GM21381 (cell line): ENCODE data around the gene MARCHF5.

Source experiments
- ATAC-seq: cut with Tn5 transposase; IDR thresholded peaks from one replicate; pipeline ENCODE4 v1.9.1; 2021; ENCODE audit warnings: mild to moderate bottlenecking, moderate library complexity; ENCODE audit not compliant: unreplicated experiment

MARCHF5 gene, protein sequence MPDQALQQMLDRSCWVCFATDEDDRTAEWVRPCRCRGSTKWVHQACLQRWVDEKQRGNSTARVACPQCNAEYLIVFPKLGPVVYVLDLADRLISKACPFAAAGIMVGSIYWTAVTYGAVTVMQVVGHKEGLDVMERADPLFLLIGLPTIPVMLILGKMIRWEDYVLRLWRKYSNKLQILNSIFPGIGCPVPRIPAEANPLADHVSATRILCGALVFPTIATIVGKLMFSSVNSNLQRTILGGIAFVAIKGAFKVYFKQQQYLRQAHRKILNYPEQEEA

DNA sequence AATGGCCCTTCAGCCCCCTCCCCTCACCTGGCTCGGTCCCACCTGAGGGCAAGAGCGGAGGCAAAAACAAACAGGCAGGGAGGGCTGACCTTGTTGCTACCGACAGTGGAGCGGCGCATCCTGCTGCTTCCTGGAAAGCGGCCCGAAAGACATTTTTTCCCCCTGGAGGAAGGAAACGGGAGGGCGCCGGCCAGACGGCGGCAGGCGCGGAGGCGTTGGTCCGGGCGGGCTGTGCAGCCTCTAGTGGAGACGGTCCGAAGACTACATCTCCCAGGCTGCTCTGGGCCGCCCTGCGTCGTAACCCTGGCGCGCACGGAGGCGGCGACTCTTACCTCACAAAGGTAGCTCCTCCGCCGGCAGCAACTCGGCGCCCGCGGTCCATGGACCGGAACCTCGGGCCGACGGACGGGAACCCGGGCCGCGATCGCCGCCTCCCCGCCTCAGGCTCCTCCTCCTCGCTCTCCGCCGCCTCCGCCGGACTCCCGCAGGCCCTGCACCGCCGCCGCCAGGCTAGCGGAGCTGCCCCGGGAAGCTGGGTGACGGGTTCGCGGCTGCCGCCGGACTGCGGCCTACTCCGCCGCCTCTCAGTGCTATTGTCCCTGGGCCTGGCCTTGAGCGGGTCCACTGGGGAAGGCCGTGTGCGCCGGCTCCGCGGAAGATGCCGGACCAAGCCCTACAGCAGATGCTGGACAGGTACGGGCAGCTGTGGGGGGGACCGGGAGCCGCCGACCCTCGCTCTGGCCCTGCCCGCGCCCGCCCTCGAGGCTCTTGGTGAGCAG is at the start of gene MARCHF5, which contains the start of gene CPEB3:
TSS of gene MARCHF5 (plus strand) at position 331 of the 779 bp plus-strand sequence. CDS start at position 659, 328 bp downstream.
TSS of gene CPEB3 (minus strand) at position 242 of the 779 bp plus-strand sequence. CDS start 50,728 bp downstream, outside the sequence.
- ATAC-seq, result peak; percentile 99

DNA sequence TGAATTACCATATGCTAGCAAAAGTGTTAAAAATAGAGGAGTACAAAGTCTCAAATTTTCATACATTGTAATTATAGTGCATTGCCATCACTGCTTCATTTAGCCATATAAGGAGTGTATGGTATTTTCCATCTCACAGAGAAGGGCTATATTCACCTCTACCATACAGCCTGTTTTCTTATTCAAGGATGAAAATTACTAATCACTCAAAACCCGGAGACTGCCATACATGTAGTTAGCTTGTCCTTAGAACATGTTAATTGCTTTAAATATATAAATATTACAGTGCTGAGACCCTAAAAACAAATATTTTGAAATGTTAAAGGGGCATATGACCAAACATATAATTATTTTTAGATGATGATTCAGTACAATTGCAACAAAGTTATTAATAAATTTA is 49.5 kb upstream of the MARCHF5 start:
- ATAC-seq, result no peak

DNA sequence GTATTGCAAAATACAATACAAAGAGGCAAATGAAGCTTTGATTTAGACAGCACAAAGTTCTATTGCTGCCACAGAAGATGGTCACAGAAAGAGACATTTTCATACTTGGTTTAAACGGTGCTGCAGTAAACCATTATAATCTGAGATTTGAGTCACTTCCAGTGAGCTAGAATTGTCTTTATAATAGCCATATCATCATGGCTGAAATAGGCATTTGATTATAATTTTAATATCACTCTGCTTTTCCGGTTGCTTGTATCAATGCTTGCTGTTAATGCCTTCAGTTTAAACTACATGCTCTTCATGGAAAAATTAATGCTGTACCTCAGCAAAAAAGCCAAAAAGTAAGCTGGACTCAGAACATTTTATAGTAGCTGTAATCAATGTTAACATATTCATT is 48.6 kb upstream of the MARCHF5 start:
- ATAC-seq, result no peak

DNA sequence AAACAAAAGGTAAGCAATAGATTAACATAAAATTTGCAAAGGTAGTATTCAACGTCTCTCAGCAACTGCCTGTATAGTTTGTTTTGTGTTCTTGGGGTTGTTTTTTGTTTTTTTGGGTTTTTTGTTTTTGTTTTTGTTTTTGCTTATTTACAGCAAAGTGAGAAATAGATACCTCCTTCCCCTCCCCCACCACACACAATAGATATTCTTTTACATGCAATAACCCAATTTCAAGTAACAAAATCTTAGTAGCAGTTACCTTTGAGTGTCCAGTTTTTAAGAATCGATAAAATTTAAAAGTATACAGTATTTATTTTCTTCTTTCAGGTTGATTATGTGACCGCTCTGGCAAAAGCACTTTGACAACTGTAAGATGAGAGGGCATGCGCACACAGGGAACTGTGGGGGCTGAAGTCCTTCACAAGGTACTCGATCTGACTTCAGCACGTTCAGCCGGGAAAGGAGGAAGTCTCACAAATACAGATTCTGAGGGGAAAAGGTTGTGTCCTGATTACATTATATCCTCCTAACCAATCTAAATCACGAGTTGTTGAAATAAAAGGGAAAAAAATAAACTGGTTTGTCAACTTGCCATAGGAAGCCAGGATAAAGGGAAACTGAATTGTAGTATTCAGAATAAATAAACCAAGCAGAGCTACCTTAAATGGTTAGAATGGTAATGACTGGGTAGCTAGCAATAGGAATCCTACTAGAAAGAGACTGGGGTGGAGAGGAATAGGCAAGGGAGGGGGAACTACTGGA is 47.9 kb upstream of the MARCHF5 start:
- peak; percentile 51 for ATAC-seq

DNA sequence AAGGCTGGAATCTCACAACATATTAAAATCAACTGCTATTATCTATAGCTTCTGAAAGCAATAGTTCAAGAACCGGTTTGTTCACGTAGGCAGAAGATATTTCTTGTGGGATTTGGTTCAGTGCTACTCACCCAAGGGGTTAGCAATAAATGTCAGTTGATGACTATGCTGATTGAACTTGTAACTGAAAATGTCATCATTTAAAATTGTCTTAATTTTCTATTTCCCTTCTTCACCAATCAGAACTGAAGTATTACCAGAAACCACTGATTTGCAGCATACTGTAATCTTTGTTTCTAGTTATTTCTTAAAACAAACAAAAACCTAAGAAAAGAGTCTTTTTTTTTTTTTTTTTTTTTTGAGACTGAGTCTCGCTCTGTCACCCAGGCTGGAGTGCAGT is 46.2 kb upstream of the MARCHF5 start:
- ATAC-seq, result no peak

DNA sequence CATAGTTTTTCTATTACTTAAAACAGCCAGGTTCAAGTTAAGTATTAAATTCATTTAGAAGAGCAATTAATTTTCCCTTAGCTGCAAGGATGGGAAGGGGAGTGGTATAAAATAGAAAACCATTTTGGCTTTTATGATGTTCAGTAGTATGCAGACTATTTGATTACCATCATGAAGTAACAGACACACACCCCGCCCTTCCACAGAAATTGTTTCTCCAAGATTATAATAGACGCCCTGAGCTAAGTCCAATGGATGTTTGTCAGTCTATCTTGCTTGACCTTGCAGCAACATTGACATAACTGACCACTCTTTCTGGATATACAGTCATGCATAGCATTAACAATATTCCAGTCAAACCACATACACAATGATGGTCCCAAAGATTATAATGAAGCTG is 42.4 kb upstream of the MARCHF5 start:
- ATAC-seq, result no peak

DNA sequence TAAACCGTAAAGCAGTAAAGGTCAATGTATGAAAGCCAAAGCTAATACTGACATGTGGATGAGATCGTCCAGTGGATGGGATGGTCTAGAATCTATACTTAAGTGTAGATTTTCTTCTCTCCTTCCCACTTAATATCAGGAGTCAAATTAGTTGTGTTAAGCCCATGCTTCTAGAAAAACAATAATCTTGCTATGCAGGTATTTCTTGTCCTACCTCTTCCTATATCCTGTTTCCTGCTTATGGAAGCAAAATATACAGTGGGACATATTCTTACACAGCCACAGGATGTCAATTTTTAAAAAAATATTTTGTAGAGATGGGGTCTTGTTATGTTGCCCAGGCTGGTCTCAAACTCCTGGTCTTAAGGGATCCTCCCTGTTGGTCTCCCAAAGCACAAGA is 27.6 kb upstream of the MARCHF5 start:
- no peak for ATAC-seq

DNA sequence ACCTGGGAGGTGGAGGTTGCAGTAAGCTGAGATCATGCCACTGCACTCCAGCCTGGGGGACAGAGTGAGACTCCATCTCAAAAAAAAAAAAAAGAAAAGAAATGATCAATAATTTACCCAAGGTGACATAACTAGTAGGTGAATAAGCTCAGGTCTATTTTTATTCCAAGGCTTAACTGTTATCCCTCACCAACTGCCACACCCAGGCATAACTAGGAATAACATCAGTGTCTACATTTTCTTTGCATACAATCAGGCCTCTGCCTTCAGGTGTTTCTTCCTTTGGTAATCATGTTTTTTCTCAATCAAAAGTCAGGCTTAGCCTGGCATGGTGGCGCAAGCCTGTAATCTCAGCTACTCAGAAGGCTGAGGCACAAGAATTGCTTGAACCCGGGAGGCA is 26.7 kb upstream of the MARCHF5 start:
- ATAC-seq, result no peak

DNA sequence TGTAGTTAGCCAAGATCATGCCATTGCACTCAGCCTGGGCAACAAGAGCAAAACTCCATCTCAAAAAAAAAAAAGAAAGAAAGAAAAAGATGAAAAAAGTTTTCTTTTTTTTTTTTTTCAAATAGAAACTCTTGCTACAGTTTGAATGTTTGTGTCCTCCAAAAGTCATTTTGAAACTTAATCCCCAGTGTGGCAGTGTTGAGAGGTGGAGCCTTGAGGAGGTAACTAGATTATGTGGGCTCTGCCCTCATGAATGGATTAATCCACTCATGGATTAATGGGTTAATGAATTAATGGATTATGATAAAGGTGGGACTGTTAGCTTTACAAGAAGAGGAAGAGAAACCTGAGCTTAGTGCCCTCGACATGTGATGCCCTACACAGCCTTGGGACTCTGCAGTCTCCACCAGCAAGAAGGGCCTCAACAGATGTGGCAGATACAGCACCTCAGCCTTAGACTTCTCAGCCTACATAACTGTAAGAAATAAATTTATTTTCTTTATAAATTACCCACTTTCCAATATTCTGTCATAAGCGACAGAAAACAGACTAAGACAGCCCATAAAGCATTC is 25.2 kb upstream of the MARCHF5 start:
- ATAC-seq, result no peak

DNA sequence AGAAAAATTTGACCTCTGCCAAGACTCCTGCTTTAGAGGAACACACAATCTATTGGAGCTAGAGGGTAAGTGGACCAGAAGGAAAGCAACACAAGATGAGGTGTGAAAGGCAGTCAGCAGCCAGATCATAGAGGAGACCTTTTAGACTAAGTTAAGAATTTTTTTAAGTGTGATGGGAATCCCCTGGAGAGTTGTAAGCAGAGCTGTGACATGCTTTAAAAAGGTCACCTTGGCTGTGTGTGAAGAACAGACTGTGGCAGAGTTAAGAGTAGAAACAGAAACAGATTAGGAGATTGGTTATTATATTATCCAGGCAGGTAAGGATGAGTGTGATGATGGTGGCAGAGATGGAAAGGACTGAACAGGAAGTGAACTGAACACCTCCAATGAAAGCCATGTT is 23.6 kb upstream of the MARCHF5 start:
- peak; percentile 45 for ATAC-seq

DNA sequence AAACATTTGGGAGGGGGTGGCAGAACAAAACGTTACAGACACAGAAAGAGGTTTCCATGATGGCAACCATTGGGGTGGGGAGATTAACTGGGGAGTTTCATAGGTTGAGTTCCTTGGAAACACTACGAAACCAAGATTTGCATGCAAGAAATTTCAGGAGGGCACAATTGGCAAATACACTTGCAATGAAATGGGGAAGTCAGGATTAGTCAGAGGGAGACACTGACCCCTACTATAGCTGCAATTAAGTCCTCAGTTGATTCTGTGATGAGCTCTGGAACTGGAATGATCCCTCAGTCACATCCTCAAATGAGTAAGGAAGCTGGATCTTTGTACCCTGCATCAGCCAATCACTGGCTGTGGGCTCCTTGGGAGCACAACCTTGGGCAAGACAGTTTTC is 22.2 kb upstream of the MARCHF5 start:
- no peak for ATAC-seq

DNA sequence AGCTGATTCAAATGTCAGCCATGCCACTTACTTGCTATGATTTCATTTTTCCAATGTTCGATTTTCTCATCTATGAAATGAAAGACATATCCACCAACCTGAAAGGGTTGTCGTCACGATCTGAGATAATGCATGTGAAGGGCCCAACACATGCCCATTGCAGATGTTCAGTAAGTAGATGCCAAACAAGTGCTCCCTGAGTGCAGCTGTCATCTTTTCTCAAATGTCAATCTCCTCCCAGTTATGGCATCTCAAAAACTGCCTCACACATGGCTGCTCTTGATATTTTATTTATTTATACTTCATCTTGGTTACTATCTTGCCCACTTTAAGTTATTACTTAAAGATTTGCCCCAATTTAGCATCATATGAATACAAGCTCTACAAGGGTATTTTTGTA is 16.9 kb upstream of the MARCHF5 start:
- no peak for ATAC-seq

DNA sequence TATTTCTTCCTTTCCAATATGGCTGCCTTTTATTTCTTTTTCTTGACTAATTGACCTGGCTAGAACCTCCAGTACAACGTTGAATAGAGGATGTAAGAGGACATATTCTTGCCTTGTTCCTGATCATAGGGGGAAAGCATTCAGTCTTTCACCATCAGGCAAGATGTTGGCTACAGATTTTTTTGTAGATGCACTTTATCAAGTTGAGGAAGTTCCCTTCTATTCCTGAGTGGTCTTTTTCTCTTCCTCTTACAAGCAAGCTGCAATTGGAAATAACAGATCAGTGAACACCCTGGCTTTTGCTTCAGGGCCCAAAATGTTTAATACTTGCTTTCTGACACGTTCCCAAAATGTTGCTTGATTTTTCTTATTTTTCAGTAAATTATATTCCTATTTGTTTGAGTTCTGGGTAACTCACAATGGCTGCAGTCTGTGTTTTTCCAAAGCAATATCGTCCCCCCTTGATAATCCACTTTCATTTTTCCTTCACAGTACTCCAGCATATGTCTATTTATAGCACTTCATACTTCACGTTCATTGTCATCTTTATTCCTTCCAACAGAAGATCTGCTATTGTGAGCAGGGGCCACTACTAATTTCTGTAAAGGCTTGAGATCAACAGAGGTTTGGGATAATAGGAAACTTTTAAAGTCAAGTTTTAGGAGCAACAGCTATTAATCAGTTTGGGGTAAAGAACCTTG is 11.8 kb upstream of the MARCHF5 start:
- no peak for ATAC-seq

DNA sequence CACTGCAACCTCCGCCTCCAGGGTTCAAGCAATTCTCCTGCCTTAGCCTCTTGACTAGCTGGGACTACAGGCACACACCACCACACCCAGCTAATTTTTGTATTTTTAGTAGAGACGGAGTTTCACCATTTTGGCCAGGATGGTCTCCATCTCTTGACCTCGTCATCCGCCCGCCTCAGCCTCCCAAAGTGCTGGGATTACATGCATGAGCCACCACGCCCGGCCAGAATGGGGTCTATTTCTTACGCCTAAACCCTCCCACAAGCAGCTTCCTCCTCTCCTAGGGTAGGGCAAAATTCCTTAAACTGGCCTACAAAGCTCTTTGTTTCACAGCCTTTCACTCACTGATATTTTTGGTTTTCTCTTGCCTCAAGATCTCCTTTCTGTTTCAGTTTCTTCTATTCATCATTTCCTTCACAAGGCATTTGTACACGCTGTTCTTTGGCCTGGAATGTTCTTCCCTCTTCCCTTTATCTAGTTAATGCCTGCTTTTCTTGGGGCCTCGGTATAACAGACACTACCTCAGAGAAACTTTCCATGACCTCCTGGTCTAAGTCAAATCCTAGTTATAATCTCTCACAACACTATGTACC is 6.8 kb upstream of the MARCHF5 start:
- ATAC-seq, result no peak

DNA sequence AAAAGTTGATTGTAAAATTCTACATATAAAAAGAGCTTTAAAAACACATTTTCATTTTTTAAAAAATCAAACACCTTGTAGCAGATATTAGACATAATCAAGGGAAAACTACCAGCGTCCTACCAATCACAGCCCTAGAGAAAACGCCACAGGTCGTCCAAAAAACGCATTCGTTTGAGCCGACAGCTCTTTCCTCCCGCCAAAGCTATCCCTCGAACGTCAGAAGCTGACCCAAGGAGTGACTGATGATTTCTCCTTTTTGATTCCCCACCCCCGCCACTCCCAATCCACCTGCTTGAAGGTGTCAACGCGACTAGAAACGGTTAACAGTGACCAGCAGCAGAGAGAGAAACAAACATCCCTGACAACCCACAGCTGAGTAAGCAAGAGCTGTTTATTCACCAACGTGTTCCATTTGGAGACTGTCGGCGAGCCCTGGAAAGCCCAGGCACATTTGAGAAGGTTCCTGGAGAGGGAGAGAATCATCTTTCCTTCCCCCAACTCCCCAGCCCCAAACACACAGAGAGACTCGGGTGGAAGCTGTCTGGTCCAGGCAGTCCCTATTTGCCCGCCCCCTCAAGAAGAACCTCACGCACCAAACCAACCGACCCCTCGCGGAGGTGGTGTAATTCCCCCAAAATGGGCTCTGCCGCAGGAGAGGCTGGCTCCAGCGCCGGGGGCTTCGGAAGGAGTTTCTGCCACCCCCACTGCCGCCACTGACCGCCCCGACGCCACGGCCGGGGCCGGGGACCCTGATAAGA is 711 bp upstream of the MARCHF5 start:
- peak; percentile 11 for ATAC-seq

DNA sequence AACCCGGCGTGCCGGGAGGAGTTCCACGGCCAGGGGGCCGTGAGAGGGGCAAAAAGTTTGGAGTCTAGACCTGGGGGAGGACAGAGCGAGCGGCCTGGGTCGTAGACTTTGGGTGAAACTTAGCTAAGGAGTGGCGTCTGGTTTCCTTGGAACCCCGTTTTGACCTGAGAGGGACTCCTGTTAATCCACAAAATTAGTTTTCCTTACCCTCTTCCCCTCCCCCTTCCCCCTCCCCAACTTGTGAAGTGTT is 574 bp downstream of the MARCHF5 start:
- ATAC-seq, result peak; percentile 3

DNA sequence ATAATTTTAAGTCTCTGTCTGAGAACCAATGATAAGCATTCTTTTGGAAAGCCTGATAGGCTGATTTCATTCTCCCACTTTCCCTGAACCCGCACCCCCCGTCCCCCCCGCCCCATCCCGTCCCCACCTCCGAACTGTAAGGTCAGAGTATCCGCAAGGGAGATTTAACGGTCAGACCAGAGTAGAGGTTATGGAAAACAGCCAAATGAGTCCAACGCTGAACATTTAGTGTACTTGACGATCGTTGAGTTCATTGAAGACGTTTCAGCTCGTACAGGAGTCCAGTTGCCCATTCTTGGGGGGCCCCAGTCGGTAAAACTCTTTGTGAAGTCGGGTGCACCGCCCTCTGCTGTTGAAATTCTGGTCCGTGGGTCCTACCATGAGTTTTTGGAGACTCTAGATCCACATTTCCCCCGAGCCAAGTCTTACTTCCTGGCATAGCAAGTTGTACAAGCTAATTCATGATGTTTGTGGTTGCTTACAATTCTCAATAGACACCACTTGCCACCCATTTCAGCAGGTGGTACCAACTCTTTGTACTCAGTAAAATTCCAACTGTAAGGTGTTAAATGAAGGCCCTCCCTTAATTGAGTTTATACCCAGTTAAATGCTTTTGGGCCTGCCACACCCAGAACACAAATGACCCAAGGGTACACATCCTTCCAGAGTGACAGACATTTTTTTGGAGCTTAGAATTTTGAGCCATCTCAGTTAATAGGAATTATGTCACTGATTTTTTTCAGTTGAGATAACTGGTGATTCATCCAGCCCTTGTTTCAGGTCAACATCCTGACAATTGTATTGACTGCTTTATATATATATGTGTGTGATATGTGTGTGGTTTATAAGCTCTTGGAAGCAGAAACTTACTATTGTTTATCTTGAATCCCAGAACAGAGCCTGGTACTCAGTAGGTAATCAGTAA is 1.2 kb downstream of the MARCHF5 start:
- ATAC-seq, result no peak

DNA sequence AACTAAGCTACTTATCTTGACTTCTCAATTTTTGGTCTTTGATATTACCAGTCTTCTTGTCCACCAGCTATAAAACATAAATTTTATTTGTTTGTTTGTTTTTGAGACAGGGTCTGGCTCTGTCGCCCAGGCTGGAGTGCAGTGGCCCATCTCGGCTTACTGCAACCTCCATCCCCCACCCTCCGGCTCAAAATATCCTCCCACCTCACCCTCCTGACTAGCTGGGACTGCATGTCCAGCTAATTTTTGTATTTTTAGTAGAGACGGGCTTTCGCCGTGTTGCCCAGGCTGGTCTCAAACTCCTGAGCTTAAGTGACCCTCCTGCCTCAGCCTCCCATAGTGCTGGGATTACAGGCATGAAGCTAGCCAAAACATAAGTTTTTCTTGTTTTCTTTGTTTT is 7.5 kb downstream of the MARCHF5 start:
- ATAC-seq, result no peak

DNA sequence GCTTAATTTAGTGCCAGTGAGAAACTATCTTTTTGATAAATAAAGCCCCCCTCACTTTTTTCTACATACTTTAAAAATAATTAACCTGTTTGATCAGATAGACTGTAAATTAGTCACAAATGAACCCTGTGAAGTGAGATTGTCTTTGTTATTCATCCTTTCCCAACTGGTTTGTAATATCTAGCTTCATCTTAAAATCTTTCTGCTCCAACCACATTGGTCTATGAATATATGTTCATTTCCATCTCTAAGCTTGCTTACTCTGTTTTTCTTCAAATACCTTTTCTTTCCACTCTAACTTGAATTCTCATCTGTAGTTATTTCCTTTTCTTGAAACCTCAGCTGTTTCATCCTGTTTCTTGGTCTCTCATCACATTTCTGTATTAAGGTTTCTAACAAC is 12.1 kb downstream of the MARCHF5 start:
- no peak for ATAC-seq
